B cell (primary cell): ENCODE results near the gene AP1S2.

ENCODE experiments used
- EZH2 ChIP-seq: IDR thresholded peaks from 2 replicates; pipeline ENCODE4 v1.6.1; 2012; ENCODE audit warnings: borderline replicate concordance, low read depth, mild to moderate bottlenecking, moderate library complexity, low read length; ENCODE audit not compliant: insufficient read depth, poor library complexity, severe bottlenecking
- TF ChIP-seq, protein P1 (sequence below): fragments of 200-600 bp; IDR thresholded peaks from one replicate; pipeline ENCODE4 v1.8.0; 2022; ENCODE audit warnings: antibody characterized with exemption, mild to moderate bottlenecking

DNA sequence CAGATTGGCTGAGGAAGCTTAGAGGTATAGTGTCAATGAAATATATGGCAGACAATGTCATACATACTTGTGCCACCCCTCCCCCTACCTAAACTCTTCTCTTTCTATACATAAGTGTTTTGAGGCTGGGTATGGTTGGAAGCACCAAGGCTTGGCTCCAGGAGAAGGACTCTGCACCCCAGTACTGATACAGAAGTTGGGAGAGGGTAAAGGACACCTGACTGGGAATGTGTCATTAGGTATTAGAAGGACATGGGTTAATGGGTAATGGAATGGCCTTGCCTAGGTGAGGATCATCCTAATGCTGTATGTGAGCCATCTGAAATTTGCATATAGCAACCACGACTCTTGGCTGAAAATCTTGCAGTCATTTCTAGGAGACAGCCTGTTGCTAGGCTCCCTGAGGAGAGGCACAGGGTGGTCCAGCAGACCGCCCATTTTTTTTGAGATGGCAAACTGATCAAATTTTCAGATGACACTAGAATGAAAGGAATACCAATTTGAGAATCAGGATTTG lies 26.8 kb upstream of the AP1S2 start:
- TF ChIP-seq, protein P1, sequence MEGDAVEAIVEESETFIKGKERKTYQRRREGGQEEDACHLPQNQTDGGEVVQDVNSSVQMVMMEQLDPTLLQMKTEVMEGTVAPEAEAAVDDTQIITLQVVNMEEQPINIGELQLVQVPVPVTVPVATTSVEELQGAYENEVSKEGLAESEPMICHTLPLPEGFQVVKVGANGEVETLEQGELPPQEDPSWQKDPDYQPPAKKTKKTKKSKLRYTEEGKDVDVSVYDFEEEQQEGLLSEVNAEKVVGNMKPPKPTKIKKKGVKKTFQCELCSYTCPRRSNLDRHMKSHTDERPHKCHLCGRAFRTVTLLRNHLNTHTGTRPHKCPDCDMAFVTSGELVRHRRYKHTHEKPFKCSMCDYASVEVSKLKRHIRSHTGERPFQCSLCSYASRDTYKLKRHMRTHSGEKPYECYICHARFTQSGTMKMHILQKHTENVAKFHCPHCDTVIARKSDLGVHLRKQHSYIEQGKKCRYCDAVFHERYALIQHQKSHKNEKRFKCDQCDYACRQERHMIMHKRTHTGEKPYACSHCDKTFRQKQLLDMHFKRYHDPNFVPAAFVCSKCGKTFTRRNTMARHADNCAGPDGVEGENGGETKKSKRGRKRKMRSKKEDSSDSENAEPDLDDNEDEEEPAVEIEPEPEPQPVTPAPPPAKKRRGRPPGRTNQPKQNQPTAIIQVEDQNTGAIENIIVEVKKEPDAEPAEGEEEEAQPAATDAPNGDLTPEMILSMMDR = no peak
- TF ChIP-seq EZH2 = no peak
